Measurements from ENCODE around the gene TESK2.

GRCh38 chr1:45370575-45370974 lies 120.4 kb downstream of the TESK2 start:
- no peak for TF ChIP-seq CTCF (IDR thresholded peaks at IDR 0.05 in 2 of 3, conservative IDR thresholded peaks at IDR 0.05 in 1 of 3; ENCODE audit: borderline replicate concordance in 1 of 3, insufficient read depth in 1 of 3, low read depth in 2 of 3, low read length in 2 of 3)
- no peak for TF ChIP-seq EZH2phosphoT487 (IDR thresholded peaks at IDR 0.05; ENCODE audit: borderline replicate concordance)
- TF ChIP-seq RAD21 (IDR thresholded peaks at IDR 0.05; ENCODE audit: low read depth), result no peak
- TF ChIP-seq EZH2 (IDR thresholded peaks at IDR 0.05), result no peak
- TF ChIP-seq ATF3 (IDR thresholded peaks at IDR 0.05), result no peak
- no peak for TF ChIP-seq TCF7L2 (IDR thresholded peaks at IDR 0.05; ENCODE audit: borderline replicate concordance, extremely low read depth, insufficient read depth, insufficient read length)
- no peak for TF ChIP-seq POLR2AphosphoS5 (IDR thresholded peaks at IDR 0.05; ENCODE audit: low read depth, low read length)
